Lower lobe of right lung (tissue), 2 donors: Measurements from ENCODE around the gene ADAMTSL1. TPM values are rescaled to one million over a fixed set of nuclear protein-coding genes. Genes with fewer than 3 reads are reported as not detected.

ENCODE experiments used
- ATAC-seq, 2 donors: fragments of 200-7000 bp; cut with Tn5 transposase; one replicate each; pipeline ENCODE4 v1.9.1; 2020 to 2022; ENCODE audit warnings: mild to moderate bottlenecking in 2 of 2, moderate library complexity in 2 of 2
- DNase-seq: peaks from one replicate; pipeline ENCODE4 v3.0.0-alpha.2; 2020
- H3K27ac ChIP-seq: fragments of 200-600 bp; one replicate; pipeline ENCODE4 v1.8.0; 2022
- H3K27me3 ChIP-seq: fragments of 200-600 bp; one replicate; pipeline ENCODE4 v1.8.0; 2022; ENCODE audit warnings: low read depth
- H3K36me3 ChIP-seq: fragments of 200-600 bp; one replicate; pipeline ENCODE4 v1.8.0; 2022; ENCODE audit warnings: mild to moderate bottlenecking
- H3K4me1 ChIP-seq: fragments of 200-600 bp; one replicate; pipeline ENCODE4 v1.8.0; 2022
- H3K4me3 ChIP-seq: fragments of 200-600 bp; one replicate; pipeline ENCODE4 v1.8.0; 2022; ENCODE audit warnings: mild to moderate bottlenecking
- H3K9me3 ChIP-seq: fragments of 200-600 bp; one replicate; pipeline ENCODE4 v1.8.0; 2022
- intact Hi-C: fragments of 100-400 bp; cut with DNase I; formaldehyde crosslinking; loops from one replicate; pipeline ENCODE4 v1.11.0; 2022
- long read RNA-seq: library from polyadenylated mRNA; unstranded; transcript quantifications from one replicate; pipeline ENCODE4 v2.0.0, GENCODE V29; 2021
- total RNA-seq: library from RNA; stranded (reverse); fragmentation: NEBNext Ultra II Directional; extraction: Animal tissue kit (Norgen Biotek cat#: 25700); gene quantifications from one replicate; pipeline ENCODE4 v1.2.1, GENCODE V29; 2021
- TF ChIP-seq, protein P1 (sequence below): fragments of 200-600 bp; IDR thresholded peaks from one replicate; pipeline ENCODE4 v1.8.0; 2022; ENCODE audit warnings: antibody characterized with exemption, mild to moderate bottlenecking
- donor health status: DM: no; HTN: yes; CAD: no; lungs with severe emphysema.

Gene ADAMTSL1, protein sequence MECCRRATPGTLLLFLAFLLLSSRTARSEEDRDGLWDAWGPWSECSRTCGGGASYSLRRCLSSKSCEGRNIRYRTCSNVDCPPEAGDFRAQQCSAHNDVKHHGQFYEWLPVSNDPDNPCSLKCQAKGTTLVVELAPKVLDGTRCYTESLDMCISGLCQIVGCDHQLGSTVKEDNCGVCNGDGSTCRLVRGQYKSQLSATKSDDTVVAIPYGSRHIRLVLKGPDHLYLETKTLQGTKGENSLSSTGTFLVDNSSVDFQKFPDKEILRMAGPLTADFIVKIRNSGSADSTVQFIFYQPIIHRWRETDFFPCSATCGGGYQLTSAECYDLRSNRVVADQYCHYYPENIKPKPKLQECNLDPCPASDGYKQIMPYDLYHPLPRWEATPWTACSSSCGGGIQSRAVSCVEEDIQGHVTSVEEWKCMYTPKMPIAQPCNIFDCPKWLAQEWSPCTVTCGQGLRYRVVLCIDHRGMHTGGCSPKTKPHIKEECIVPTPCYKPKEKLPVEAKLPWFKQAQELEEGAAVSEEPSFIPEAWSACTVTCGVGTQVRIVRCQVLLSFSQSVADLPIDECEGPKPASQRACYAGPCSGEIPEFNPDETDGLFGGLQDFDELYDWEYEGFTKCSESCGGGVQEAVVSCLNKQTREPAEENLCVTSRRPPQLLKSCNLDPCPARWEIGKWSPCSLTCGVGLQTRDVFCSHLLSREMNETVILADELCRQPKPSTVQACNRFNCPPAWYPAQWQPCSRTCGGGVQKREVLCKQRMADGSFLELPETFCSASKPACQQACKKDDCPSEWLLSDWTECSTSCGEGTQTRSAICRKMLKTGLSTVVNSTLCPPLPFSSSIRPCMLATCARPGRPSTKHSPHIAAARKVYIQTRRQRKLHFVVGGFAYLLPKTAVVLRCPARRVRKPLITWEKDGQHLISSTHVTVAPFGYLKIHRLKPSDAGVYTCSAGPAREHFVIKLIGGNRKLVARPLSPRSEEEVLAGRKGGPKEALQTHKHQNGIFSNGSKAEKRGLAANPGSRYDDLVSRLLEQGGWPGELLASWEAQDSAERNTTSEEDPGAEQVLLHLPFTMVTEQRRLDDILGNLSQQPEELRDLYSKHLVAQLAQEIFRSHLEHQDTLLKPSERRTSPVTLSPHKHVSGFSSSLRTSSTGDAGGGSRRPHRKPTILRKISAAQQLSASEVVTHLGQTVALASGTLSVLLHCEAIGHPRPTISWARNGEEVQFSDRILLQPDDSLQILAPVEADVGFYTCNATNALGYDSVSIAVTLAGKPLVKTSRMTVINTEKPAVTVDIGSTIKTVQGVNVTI (N-terminal part only)
- 3.7 TPM for total RNA-seq
- long read RNA-seq, partial matches to known transcripts: 0 of 2 reads
- long read RNA-seq, other reads (novel, unspliced or antisense): 2 of 2 reads

DNA sequence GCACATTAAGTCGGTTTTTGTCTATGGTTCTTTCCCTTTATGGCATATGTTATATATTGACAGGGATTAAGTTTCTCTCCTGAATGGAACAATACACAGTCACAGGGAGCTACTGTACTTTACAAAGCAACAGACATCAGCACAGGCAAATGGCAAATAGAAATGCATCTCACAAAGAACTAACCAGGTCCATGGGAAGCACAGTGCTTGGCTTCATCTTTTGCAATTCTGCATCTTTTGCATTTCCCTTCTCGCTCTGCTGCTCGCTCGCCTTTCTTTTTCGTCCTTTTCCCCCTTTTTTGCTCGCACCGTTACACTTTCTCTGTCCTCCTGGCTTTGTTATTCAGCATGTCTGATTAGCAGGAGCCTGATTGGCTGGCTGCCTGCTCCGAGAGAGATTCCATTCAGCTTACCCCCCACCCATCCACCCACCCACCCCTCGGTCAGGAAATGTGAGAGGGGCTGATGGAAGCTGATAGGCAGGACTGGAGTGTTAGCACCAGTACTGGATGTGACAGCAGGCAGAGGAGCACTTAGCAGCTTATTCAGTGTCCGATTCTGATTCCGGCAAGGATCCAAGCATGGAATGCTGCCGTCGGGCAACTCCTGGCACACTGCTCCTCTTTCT, at the start of gene ADAMTSL1:
Gene ADAMTSL1, plus strand, starts transcription at position 502 of the 628 bp plus-strand sequence. Its CDS starts 80 bp downstream, at position 582.
- no peak for DNase-seq
- Histone ChIP-seq H3K36me3 (no peaks in the 10 kb centered on the region), H3K27me3 (no peaks in the 10 kb centered on the region), H3K27ac (no peak within 1 kb of the TSS), H3K4me3 (peak within 1 kb of the TSS; percentile 31), H3K9me3 (no peaks in the 10 kb centered on the region), H3K4me1 (peaks cover 8% of the 10 kb centered on the region)
- TF ChIP-seq, protein P1, sequence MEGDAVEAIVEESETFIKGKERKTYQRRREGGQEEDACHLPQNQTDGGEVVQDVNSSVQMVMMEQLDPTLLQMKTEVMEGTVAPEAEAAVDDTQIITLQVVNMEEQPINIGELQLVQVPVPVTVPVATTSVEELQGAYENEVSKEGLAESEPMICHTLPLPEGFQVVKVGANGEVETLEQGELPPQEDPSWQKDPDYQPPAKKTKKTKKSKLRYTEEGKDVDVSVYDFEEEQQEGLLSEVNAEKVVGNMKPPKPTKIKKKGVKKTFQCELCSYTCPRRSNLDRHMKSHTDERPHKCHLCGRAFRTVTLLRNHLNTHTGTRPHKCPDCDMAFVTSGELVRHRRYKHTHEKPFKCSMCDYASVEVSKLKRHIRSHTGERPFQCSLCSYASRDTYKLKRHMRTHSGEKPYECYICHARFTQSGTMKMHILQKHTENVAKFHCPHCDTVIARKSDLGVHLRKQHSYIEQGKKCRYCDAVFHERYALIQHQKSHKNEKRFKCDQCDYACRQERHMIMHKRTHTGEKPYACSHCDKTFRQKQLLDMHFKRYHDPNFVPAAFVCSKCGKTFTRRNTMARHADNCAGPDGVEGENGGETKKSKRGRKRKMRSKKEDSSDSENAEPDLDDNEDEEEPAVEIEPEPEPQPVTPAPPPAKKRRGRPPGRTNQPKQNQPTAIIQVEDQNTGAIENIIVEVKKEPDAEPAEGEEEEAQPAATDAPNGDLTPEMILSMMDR: no peak
- ATAC-seq: peak in 1 of 2 donors; percentile 54
- intact Hi-C loops: no loop called here

DNA sequence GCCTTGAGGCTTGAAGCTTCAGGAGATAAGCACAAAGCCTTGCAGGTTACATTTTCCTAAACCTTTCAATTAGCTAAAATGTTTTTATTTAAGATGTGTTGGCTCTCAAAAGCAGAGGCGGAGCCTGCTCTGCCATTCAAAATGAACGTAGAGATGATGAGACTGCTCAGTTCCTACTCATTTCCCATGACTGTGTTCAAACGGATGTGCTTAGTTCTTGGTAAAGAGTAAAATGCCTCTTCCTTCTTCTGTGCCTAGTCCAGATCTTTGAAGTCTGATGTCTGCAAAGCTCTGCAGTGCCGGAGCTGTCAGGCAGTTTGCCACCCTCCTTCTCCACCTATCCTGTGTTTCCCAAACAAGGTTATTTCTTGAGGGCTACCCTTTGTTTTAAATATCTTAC, 46.3 kb upstream of the ADAMTSL1 start:
- DNase-seq (no peak), ATAC-seq (no peak)
- Histone ChIP-seq H3K9me3 (no peaks in the 10 kb centered on the region), H3K4me3 (no peak overlapping the region), H3K27ac (no peak overlapping the region), H3K4me1 (no peaks in the 10 kb centered on the region), H3K36me3 (no peaks in the 10 kb centered on the region), H3K27me3 (no peaks in the 10 kb centered on the region)
- TF ChIP-seq, protein P1: no peak
- intact Hi-C loops: no loop called here

DNA sequence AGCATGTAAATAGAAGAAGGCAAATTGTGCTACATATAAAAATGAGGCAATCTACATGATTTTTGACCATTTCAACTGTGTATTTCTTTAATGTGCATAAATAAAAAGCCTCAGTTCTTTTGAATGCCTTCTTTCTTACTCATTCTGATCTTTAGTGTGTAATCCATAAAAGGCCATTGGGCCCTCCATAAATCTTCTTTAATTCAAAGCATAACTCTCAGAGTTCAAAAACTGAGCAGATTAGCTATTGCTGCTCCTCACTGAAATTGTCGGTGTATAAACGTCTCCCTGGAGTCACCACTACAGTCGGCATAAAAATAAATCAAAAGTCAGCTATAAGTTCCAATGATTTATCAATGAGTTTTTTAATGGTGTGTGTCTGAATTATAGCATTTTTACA, 45.3 kb upstream of the ADAMTSL1 start:
- H3K27me3 ChIP-seq: no peaks in the 10 kb centered on the region
- H3K4me1 ChIP-seq: no peaks in the 10 kb centered on the region
- no peak for DNase-seq
- no peaks in the 10 kb centered on the region for H3K36me3 ChIP-seq
- no peak overlapping the region for H3K4me3 ChIP-seq
- H3K9me3 ChIP-seq: no peaks in the 10 kb centered on the region
- ATAC-seq: no peak
- intact Hi-C loops: no loop called here
- TF ChIP-seq, protein P1: no peak
- no peak overlapping the region for H3K27ac ChIP-seq

DNA sequence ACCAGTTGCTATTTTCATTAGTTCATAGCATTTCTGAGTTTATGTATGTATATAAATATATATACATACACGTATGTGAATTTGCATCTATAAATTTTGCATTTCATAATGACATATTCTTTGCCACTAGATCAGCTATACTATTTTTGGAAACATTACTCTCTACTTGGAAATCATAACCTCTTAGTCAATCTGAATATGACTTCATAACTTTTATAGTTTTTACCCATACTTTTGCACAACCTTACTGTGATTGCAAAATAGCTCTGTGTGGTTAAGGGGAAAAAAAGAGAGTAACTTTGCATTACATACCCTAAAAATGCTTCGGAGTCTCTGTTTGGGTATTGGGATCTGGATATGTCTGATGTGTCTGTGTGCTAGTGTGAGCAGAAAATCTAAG, 44.9 kb upstream of the ADAMTSL1 start:
- intact Hi-C loops: no loop called here
- TF ChIP-seq, protein P1: no peak

More for the DNA sequence above, 44.9 kb upstream of the ADAMTSL1 start:
- Histone ChIP-seq H3K27ac (no peak overlapping the region), H3K27me3 (no peaks in the 10 kb centered on the region), H3K9me3 (no peaks in the 10 kb centered on the region), H3K4me1 (no peaks in the 10 kb centered on the region), H3K36me3 (no peaks in the 10 kb centered on the region), H3K4me3 (no peak overlapping the region)
- ATAC-seq (no peak), DNase-seq (no peak)
